ENCODE data around the gene VIPAS39.

VIPAS39 gene

DNA sequence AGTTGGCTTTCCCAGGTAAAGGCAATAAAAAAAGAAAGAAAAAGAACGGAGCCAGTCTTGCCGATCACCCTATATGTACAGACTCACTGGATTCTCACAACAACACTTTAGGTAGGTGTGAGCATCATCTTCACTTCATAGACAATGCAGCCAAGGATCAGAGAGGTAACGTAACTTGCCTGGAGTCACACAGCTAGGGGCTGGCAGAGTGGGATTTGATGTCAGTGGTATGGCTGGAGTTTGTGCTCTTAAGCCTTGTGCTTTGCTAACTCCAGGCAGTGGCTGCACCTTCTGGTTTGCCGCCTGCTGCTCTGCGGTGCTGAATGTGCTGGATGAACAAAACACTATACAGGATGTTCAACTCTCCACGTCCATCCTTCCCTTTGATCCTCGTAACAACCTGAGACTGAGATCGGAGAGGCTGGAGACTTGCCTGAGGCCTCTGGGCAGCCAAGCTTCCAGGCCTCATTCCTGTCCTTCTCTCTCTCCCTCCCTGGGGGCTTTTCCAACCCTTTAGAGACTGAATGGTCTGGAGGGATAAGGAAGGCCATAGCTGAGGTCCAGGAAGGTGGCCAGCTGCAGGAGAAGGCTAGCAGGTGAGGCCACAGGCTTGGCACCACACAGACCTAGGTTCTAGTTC, 33.1 kb upstream of the VIPAS39 start:
- H3K9ac ChIP-seq, result no peak overlapping the region
- H3K79me2 ChIP-seq, result no peaks in the 10 kb centered on the region
- H3K4me3 ChIP-seq (ENCODE audit: low read depth, low read length), result no peak overlapping the region
- H3K9me3 ChIP-seq (ENCODE audit: control insufficient read depth, low read length), result no peaks in the 10 kb centered on the region
- no peaks in the 10 kb centered on the region for H3K36me3 ChIP-seq (ENCODE audit: control insufficient read depth, insufficient read depth, low read length)
- no peak overlapping the region for H3K27ac ChIP-seq
- no peak overlapping the region for H2AFZ ChIP-seq
- H3K4me2 ChIP-seq (ENCODE audit: low read length), result no peak overlapping the region
- TF ChIP-seq, protein P1, sequence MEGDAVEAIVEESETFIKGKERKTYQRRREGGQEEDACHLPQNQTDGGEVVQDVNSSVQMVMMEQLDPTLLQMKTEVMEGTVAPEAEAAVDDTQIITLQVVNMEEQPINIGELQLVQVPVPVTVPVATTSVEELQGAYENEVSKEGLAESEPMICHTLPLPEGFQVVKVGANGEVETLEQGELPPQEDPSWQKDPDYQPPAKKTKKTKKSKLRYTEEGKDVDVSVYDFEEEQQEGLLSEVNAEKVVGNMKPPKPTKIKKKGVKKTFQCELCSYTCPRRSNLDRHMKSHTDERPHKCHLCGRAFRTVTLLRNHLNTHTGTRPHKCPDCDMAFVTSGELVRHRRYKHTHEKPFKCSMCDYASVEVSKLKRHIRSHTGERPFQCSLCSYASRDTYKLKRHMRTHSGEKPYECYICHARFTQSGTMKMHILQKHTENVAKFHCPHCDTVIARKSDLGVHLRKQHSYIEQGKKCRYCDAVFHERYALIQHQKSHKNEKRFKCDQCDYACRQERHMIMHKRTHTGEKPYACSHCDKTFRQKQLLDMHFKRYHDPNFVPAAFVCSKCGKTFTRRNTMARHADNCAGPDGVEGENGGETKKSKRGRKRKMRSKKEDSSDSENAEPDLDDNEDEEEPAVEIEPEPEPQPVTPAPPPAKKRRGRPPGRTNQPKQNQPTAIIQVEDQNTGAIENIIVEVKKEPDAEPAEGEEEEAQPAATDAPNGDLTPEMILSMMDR (IDR thresholded peaks at IDR 0.05), result no peak
- H3K4me1 ChIP-seq, result no peaks in the 10 kb centered on the region
- no peaks in the 10 kb centered on the region for H3K27me3 ChIP-seq (ENCODE audit: control insufficient read depth, insufficient read depth, low read length)

DNA sequence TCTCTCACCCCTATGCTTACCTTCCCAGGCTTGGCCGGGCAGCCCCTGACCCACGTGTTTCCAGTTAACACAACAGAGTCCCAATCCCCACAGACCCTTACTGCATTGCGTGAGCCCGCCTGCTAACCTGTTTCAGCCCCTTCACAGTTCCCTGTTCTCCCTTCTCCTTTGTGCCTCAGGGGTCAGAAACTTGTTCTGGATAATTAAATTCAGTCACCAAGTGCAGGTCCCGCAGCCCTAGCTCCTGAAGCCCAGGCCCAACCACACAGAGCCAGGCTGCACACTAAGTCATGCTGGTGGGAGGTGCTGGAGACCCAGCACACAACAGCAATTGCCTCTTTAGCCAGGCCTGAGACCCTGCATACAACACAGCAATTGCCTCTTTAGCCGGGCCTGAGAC, 31.6 kb upstream of the VIPAS39 start:
- H3K4me1 ChIP-seq, result no peaks in the 10 kb centered on the region
- TF ChIP-seq, protein P1 (IDR thresholded peaks at IDR 0.05), result no peak
- no peaks in the 10 kb centered on the region for H3K9me3 ChIP-seq (ENCODE audit: control insufficient read depth, low read length)

DNA sequence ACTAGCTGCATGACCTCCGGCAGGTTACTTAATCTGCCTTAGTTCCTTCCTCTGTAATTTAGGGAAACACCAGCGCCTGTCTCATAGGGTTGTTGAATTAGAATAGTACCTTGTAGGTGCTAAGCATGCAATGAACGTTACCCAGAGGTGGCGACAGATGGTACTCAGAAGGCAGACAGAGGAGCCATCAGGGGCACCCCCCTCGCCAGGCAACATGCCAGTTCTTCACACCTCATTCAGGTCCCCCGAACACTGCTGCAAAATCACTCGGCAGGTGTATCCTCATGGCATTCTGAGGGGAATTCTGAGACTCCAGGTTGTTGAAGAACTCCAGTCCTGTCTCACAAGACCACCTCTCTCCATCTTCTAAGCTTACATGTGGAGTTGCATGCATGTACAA, 31.2 kb upstream of the VIPAS39 start:
- Histone ChIP-seq H3K9me3 (ENCODE audit: control insufficient read depth, low read length) (no peaks in the 10 kb centered on the region), H3K79me2 (no peaks in the 10 kb centered on the region), H3K4me2 (ENCODE audit: low read length) (no peak overlapping the region), H3K27ac (no peak overlapping the region), H2AFZ (no peak overlapping the region), H3K4me3 (ENCODE audit: low read depth, low read length) (no peak overlapping the region), H3K9ac (no peak overlapping the region), H3K36me3 (ENCODE audit: control insufficient read depth, insufficient read depth, low read length) (no peaks in the 10 kb centered on the region), H3K4me1 (no peaks in the 10 kb centered on the region), H3K27me3 (ENCODE audit: control insufficient read depth, insufficient read depth, low read length) (no peaks in the 10 kb centered on the region)
- TF ChIP-seq, protein P1 (IDR thresholded peaks at IDR 0.05), result no peak

More for the DNA sequence above, 31.6 kb upstream of the VIPAS39 start:
- Histone ChIP-seq H3K36me3 (ENCODE audit: control insufficient read depth, insufficient read depth, low read length) (no peaks in the 10 kb centered on the region), H2AFZ (no peak overlapping the region), H3K4me2 (ENCODE audit: low read length) (no peak overlapping the region), H3K27ac (no peak overlapping the region), H3K79me2 (no peaks in the 10 kb centered on the region), H3K4me3 (ENCODE audit: low read depth, low read length) (no peak overlapping the region), H3K9ac (no peak overlapping the region), H3K27me3 (ENCODE audit: control insufficient read depth, insufficient read depth, low read length) (no peaks in the 10 kb centered on the region)

DNA sequence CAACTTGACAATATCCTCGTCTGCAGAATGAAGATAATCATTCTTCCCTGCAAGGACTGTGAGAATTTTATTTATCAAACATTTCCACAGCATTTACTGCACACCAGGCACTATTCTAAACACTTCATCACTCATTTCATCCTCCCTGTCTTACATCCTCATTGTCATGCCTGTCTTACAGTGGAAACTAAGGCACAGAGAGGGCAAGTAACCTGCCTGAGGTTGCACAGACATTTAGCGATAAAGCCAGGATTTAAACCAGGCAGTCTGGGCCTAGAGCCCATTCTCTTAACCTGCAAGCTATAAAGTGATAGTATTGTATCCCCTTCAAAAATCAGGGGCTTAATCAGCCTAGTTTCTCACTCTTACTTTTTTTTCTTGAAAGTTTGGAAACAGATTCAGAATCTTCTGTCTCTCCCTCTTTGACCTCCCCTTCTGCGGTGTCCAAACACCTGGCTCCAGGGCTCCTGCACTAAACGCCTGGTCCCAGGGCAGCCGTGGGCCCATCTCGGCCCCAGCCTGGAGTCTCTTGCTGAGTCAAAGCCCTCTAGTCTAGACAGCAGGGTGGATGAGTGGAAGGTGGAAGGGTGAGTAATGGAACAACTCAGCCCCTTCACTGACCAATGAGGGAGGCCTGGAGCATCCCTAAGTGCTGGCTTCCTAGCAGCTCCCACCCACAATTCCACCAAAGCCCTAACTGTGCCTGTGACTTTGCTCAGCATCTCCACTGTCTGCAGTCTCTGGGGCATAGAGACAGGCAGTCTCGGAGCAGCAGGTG, 28.7 kb upstream of the VIPAS39 start:
- Histone ChIP-seq H3K4me2 (ENCODE audit: low read length) (no peak overlapping the region), H3K9ac (no peak overlapping the region), H3K9me3 (ENCODE audit: control insufficient read depth, low read length) (no peaks in the 10 kb centered on the region), H3K27me3 (ENCODE audit: control insufficient read depth, insufficient read depth, low read length) (no peaks in the 10 kb centered on the region), H3K36me3 (ENCODE audit: control insufficient read depth, insufficient read depth, low read length) (no peaks in the 10 kb centered on the region), H3K4me1 (no peaks in the 10 kb centered on the region), H2AFZ (no peak overlapping the region), H3K79me2 (no peaks in the 10 kb centered on the region), H3K27ac (no peak overlapping the region), H3K4me3 (ENCODE audit: low read depth, low read length) (no peak overlapping the region)
- TF ChIP-seq, protein P1 (IDR thresholded peaks at IDR 0.05), result no peak

All from parathyroid adenoma (tissue), 2 donors.